B cell (primary cell): ENCODE measurements around the gene FAM81A.

Experiments
- EZH2 ChIP-seq: IDR thresholded peaks from 2 replicates; pipeline ENCODE4 v1.6.1; 2012; ENCODE audit warnings: borderline replicate concordance, low read depth, mild to moderate bottlenecking, moderate library complexity, low read length; ENCODE audit not compliant: insufficient read depth, poor library complexity, severe bottlenecking
- TF ChIP-seq, protein P1 (sequence below): fragments of 200-600 bp; IDR thresholded peaks from one replicate; pipeline ENCODE4 v1.8.0; 2022; ENCODE audit warnings: antibody characterized with exemption, mild to moderate bottlenecking

DNA sequence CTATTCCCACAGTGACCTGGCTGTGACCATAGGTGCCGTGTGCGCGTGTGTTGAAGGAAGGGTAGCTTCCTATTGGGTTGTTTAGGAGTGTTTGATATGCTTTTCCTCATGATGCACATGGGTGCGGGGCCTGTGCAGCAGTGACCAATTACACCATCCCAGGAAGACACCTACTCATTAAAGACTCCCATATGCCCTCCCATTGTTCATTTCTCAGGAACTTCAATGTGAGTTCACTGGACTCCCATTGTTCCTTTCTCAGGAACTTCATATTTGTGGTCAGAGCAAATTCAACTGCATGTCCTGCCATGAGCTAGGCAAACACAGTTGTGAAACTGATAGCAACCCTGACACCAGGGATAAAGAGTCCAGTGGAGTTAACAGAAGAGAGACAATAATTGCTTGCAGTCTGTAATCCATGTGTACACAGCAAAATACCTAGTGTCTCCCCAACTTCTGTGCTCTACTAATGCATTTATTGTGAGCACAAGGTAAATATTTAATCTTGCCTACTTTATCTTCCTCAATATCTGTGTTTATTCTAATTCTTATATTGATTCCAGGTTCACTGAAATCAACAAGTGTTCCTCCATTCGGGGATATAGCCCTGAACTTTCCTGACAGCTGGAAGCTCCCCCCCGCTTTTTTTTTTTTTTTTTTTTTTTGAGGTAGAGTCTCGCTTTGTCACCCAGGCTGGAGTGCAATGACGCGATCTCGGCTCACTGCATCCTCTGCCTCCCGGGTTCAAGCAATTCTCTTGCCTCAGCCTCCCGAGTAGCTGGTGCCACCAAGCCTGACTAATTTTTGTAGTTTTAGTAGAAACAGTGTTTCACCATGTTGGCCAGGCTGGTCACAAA, 116.1 kb downstream of the FAM81A start:
- TF ChIP-seq, protein P1, sequence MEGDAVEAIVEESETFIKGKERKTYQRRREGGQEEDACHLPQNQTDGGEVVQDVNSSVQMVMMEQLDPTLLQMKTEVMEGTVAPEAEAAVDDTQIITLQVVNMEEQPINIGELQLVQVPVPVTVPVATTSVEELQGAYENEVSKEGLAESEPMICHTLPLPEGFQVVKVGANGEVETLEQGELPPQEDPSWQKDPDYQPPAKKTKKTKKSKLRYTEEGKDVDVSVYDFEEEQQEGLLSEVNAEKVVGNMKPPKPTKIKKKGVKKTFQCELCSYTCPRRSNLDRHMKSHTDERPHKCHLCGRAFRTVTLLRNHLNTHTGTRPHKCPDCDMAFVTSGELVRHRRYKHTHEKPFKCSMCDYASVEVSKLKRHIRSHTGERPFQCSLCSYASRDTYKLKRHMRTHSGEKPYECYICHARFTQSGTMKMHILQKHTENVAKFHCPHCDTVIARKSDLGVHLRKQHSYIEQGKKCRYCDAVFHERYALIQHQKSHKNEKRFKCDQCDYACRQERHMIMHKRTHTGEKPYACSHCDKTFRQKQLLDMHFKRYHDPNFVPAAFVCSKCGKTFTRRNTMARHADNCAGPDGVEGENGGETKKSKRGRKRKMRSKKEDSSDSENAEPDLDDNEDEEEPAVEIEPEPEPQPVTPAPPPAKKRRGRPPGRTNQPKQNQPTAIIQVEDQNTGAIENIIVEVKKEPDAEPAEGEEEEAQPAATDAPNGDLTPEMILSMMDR: no peak
- TF ChIP-seq EZH2: no peak
